Liver (tissue), 9 donors: ENCODE results near the gene ADGRG1. TPM values are rescaled to one million over a fixed set of nuclear protein-coding genes. Genes with fewer than 3 reads are reported as not detected.

ENCODE experiments used
- DNase-seq: peaks from one replicate; pipeline ENCODE4 v3.0.0-alpha.2; 2017; ENCODE audit warnings: low spot score
- H3K27ac ChIP-seq, 2 donors: one replicate each; pipeline ENCODE4 v1.7.0; 2013; ENCODE audit warnings: inconsistent platforms in 2 of 2, low read length in 2 of 2, control low read depth in 1 of 2, low read depth in 1 of 2, mild to moderate bottlenecking in 1 of 2
- H3K27me3 ChIP-seq, 4 donors: one replicate each; pipeline versions ENCODE4 v1.6.1 to v1.7.0; 2013; ENCODE audit warnings: low read length in 3 of 4, inconsistent platforms in 1 of 4, mild to moderate bottlenecking in 1 of 4, moderate library complexity in 1 of 4; ENCODE audit not compliant: control insufficient read depth in 4 of 4, insufficient read depth in 4 of 4
- H3K36me3 ChIP-seq, 4 donors: one replicate each; pipeline versions ENCODE4 v1.6.1 to v1.7.0; 2013; ENCODE audit warnings: low read length in 3 of 4, mild to moderate bottlenecking in 3 of 4, low read depth in 1 of 4, moderate library complexity in 1 of 4; ENCODE audit not compliant: control insufficient read depth in 4 of 4, insufficient read depth in 3 of 4
- H3K4me1 ChIP-seq, 4 donors: one replicate each; pipeline versions ENCODE4 v1.6.1 to v1.7.0; 2013; ENCODE audit warnings: low read length in 3 of 4, mild to moderate bottlenecking in 3 of 4, moderate library complexity in 1 of 4; ENCODE audit not compliant: control insufficient read depth in 4 of 4, insufficient read depth in 4 of 4
- H3K4me3 ChIP-seq, 3 donors: one replicate each; pipeline versions ENCODE4 v1.6.1 to v1.7.0; 2013; ENCODE audit warnings: low read length in 3 of 3, control low read depth in 1 of 3, low read depth in 1 of 3, mild to moderate bottlenecking in 1 of 3
- H3K9ac ChIP-seq, 2 donors: one replicate each; pipeline ENCODE4 v1.7.0; 2013; ENCODE audit warnings: low read length in 2 of 2, mild to moderate bottlenecking in 2 of 2, moderate library complexity in 2 of 2, control low read depth in 1 of 2, low read depth in 1 of 2
- H3K9me3 ChIP-seq, 4 donors: one replicate each; pipeline versions ENCODE4 v1.6.1 to v1.7.0; 2013; ENCODE audit warnings: low read length in 3 of 4; ENCODE audit not compliant: control insufficient read depth in 4 of 4
- CTCF ChIP-seq: fragments of 150-350 bp; IDR thresholded peaks from 2 replicates; pipeline ENCODE4 v1.5.1; 2017; ENCODE audit warnings: improper control_type of control experiment, low read depth, low read length; ENCODE audit not compliant: missing input control
- EGR1 ChIP-seq, 2 donors: IDR thresholded peaks; 2 replicates each; pipeline ENCODE4 v1.6.1; 2016 to 2018; ENCODE audit warnings: antibody characterized with exemption in 2 of 2, low read depth in 2 of 2
- FOXA1 ChIP-seq: IDR thresholded peaks from 2 replicates; pipeline ENCODE4 v1.6.1; 2016; ENCODE audit warnings: antibody characterized with exemption
- FOXA2 ChIP-seq: IDR thresholded peaks from 2 replicates; pipeline ENCODE4 v1.6.1; 2016; ENCODE audit warnings: antibody characterized with exemption
- GABPA ChIP-seq, 2 donors: IDR thresholded peaks in 1 of 2; conservative IDR thresholded peaks in 1 of 2; 2 replicates each; pipeline ENCODE4 v1.6.1; 2016; ENCODE audit warnings: antibody characterized with exemption in 2 of 2, mild to moderate bottlenecking in 1 of 2, moderate library complexity in 1 of 2
- HNF4A ChIP-seq, 2 donors: conservative IDR thresholded peaks; 2 replicates each; pipeline ENCODE4 v1.6.1; 2016; ENCODE audit warnings: antibody characterized with exemption in 2 of 2, mild to moderate bottlenecking in 2 of 2
- HNF4G ChIP-seq: IDR thresholded peaks from 2 replicates; pipeline ENCODE4 v1.6.1; 2016; ENCODE audit warnings: antibody characterized with exemption
- JUND ChIP-seq, 2 donors: IDR thresholded peaks; 2 replicates each; pipeline ENCODE4 v1.6.1; 2016; ENCODE audit warnings: antibody characterized with exemption in 2 of 2
- MAX ChIP-seq: IDR thresholded peaks from 2 replicates; pipeline ENCODE4 v1.6.1; 2016; ENCODE audit warnings: antibody characterized with exemption
- RAD21 ChIP-seq, 2 donors: IDR thresholded peaks; 2 replicates each; pipeline ENCODE4 v1.6.1; 2016; ENCODE audit warnings: antibody characterized with exemption in 2 of 2, mild to moderate bottlenecking in 2 of 2
- REST ChIP-seq: IDR thresholded peaks from 2 replicates; pipeline ENCODE4 v1.6.1; 2016; ENCODE audit warnings: antibody characterized with exemption, mild to moderate bottlenecking
- RXRA ChIP-seq, 2 donors: IDR thresholded peaks; 2 replicates each; pipeline ENCODE4 v1.6.1; 2017 to 2018; ENCODE audit warnings: antibody characterized with exemption in 2 of 2, mild to moderate bottlenecking in 1 of 2
- SP1 ChIP-seq: IDR thresholded peaks from 2 replicates; pipeline ENCODE4 v1.6.1; 2018; ENCODE audit warnings: antibody characterized with exemption, mild to moderate bottlenecking
- TAF1 ChIP-seq: conservative IDR thresholded peaks from 2 replicates; pipeline ENCODE4 v1.6.1; 2016; ENCODE audit warnings: antibody characterized with exemption, mild to moderate bottlenecking
- YY1 ChIP-seq: IDR thresholded peaks from 2 replicates; pipeline ENCODE4 v1.6.1; 2016; ENCODE audit warnings: antibody characterized with exemption, mild to moderate bottlenecking
- ZBTB33 ChIP-seq: IDR thresholded peaks from 2 replicates; pipeline ENCODE4 v1.6.1; 2016; ENCODE audit warnings: antibody characterized with exemption
- WGBS: extraction: QIAGEN DNeasy Blood & Tissue Kit; methylation state at CpG from one replicate; pipeline ENCODE4 v1.1.7; 2013; 5-methylcytosine and 5-hydroxymethylcytosine counted together
- polyA plus RNA-seq, 2 donors: library from polyadenylated mRNA; stranded (reverse) in 1 of 2; unstranded in 1 of 2; fragments of 200-250 nt in 1 of 2; fragments of >200 nt in 1 of 2; fragmentation: Nextera tagmentation in 1 of 2; extraction: Ambion mirVana in 1 of 2; gene quantifications; one replicate each; pipeline versions ENCODE4 v1.2.1 to v1.2.3, GENCODE V29; 2013 to 2015
- total RNA-seq, 2 donors: library from RNA; depleted of rRNA; stranded (reverse); fragments of >200 nt; gene quantifications; one replicate each; pipeline ENCODE4 v1.2.3, GENCODE V29; 2014
- donor health status: healthy.
- donor health status: healthy.
- donor health status: healthy.
- donor health status: healthy.
- donor health status: healthy.

The ADGRG1 gene
- total and polyA plus RNA-seq, 4 donors, result 1.7 to 3.3 (median 2.0) TPM

- TF ChIP-seq MAX, result no peak
- TF ChIP-seq ZBTB33, result no peak
- no peak for TF ChIP-seq RAD21 (IDR thresholded peaks at IDR 0.05)
- TF ChIP-seq FOXA2, result no peak
- no peak for TF ChIP-seq YY1
- no peak for TF ChIP-seq CTCF
- no peak for TF ChIP-seq HNF4A (conservative IDR thresholded peaks at IDR 0.05)
- no peak for TF ChIP-seq GABPA (IDR thresholded peaks at IDR 0.05 in 1 of 2, conservative IDR thresholded peaks at IDR 0.05 in 1 of 2)
- TF ChIP-seq RXRA (IDR thresholded peaks at IDR 0.05), result no peak
- TF ChIP-seq TAF1, result no peak
- TF ChIP-seq JUND (IDR thresholded peaks at IDR 0.05), result no peak
- TF ChIP-seq FOXA1, result no peak
- no peak for TF ChIP-seq REST
- no peak for TF ChIP-seq HNF4G
- no peak for TF ChIP-seq EGR1 (IDR thresholded peaks at IDR 0.05; ENCODE audit: low read depth in 2 of 2)
- no peaks in the 10 kb centered on the region for H3K27me3 ChIP-seq
- H3K4me1 ChIP-seq, result peaks cover 0 to 6% (median 0%) of the 10 kb centered on the region in 4 donors
- no peaks in the 10 kb centered on the region for H3K9me3 ChIP-seq
- no peaks in the 10 kb centered on the region for H3K36me3 ChIP-seq
- no peak overlapping the region for H3K9ac ChIP-seq
- H3K27ac ChIP-seq, result no peak overlapping the region
- DNase-seq, result no peak
- no peak overlapping the region for H3K4me3 ChIP-seq
- 79% methylated on average over 19 of the region's 19 CpGs for WGBS
Observed at GRCh38 chr16:57618296-57619132, 9.9 kb upstream of the ADGRG1 start.

GRCh38 chr16:57619133-57619605 lies 9.3 kb upstream of the ADGRG1 start:
- no peak for DNase-seq
- Histone ChIP-seq H3K36me3 (no peaks in the 10 kb centered on the region), H3K9ac (no peak overlapping the region), H3K4me1 (peaks cover 0 to 6% (median 0%) of the 10 kb centered on the region in 4 donors), H3K4me3 (no peak overlapping the region), H3K9me3 (no peaks in the 10 kb centered on the region), H3K27me3 (no peaks in the 10 kb centered on the region), H3K27ac (no peak overlapping the region)
- 88% methylated on average over 8 of the region's 8 CpGs for WGBS
- TF ChIP-seq MAX (no peak), ZBTB33 (no peak), SP1 (no peak), FOXA1 (no peak), GABPA (IDR thresholded peaks at IDR 0.05 in 1 of 2, conservative IDR thresholded peaks at IDR 0.05 in 1 of 2) (no peak), FOXA2 (no peak), RAD21 (IDR thresholded peaks at IDR 0.05) (no peak)
